SH-SY5Y (cell line): ENCODE measurements around the gene CDK4.

Experiments
- GATA2 ChIP-seq: IDR thresholded peaks from 2 replicates; pipeline ENCODE4 v1.6.1; 2011; ENCODE audit warnings: mild to moderate bottlenecking, low read depth, low read length
- GATA3 ChIP-seq: IDR thresholded peaks from 2 replicates; pipeline ENCODE4 v1.6.1; 2011; ENCODE audit warnings: low read depth, mild to moderate bottlenecking, low read length, moderate library complexity

DNA sequence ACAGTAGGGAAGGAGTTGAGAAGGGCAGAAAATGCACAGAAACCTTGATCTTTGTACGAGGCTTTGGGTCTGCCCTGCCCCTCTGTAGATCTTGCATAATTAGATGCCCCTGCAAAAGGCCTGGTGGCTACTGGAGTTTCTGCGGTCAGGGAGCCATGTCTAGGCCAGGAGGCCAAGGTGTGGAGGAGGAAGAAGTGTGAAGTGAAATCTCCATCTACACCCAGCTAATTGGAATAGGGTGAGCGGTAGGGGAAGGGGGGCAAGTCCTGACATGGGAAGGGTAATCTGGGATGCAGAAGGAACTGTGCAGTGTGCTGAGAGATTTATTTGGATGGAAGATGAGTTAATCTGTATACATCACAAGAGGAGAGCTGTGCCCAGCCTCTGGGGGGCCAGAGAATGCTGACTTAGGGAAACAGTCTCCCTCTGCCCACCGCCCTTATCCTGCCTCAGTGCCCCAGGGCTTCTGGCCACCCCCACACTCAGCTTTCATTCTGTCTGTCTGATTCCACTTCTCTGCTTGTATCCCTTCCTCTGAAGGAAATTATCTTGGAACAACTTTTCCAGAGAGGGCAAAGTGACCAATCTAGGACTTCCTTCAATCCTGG is 9.4 kb upstream of the CDK4 start:
- TF ChIP-seq GATA3 (no peak), GATA2 (no peak)
